ENCODE results near the gene USH2A.

Gene USH2A

GRCh38 chr1:215877452-215877951 lies 545.7 kb downstream of the USH2A start:
- Histone ChIP-seq H3K27me3 (ENCODE audit: insufficient read depth, low read length) (no peaks in the 10 kb centered on the region), H3K9me3 (ENCODE audit: insufficient read depth, low read depth, low read length) (no peaks in the 10 kb centered on the region), H3K9ac (ENCODE audit: low read depth, low read length) (no peak overlapping the region), H3K4me1 (ENCODE audit: insufficient read depth, low read length) (no peaks in the 10 kb centered on the region), H3K36me3 (ENCODE audit: insufficient read depth, low read depth, low read length) (no peaks in the 10 kb centered on the region), H3K4me3 (ENCODE audit: low read length) (no peak overlapping the region), H3K27ac (ENCODE audit: low read length) (no peak overlapping the region)

- no peak overlapping the region for H3K27ac ChIP-seq (ENCODE audit: low read length)
- H3K9me3 ChIP-seq (ENCODE audit: insufficient read depth, low read depth, low read length) = no peaks in the 10 kb centered on the region
- no peaks in the 10 kb centered on the region for H3K27me3 ChIP-seq (ENCODE audit: insufficient read depth, low read length)
- H3K4me1 ChIP-seq (ENCODE audit: insufficient read depth, low read length) = no peaks in the 10 kb centered on the region
- no peaks in the 10 kb centered on the region for H3K36me3 ChIP-seq (ENCODE audit: insufficient read depth, low read depth, low read length)
- no peak overlapping the region for H3K4me3 ChIP-seq (ENCODE audit: low read length)
- H3K9ac ChIP-seq (ENCODE audit: low read depth, low read length) = no peak overlapping the region
Observed at GRCh38 chr1:215875712-215876111, 547.5 kb downstream of the USH2A start.

- Histone ChIP-seq H3K27ac (ENCODE audit: low read length) (no peak overlapping the region), H3K9me3 (ENCODE audit: insufficient read depth, low read depth, low read length) (no peaks in the 10 kb centered on the region), H3K4me3 (ENCODE audit: low read length) (no peak overlapping the region), H3K27me3 (ENCODE audit: insufficient read depth, low read length) (no peaks in the 10 kb centered on the region), H3K4me1 (ENCODE audit: insufficient read depth, low read length) (no peaks in the 10 kb centered on the region), H3K36me3 (ENCODE audit: insufficient read depth, low read depth, low read length) (no peaks in the 10 kb centered on the region), H3K9ac (ENCODE audit: low read depth, low read length) (no peak overlapping the region)
Observed at GRCh38 chr1:215875236-215875635, 548.0 kb downstream of the USH2A start.

GRCh38 chr1:215872658-215873057 lies 550.6 kb downstream of the USH2A start:
- H3K4me3 ChIP-seq (ENCODE audit: low read length) = no peak overlapping the region
- no peak overlapping the region for H3K27ac ChIP-seq (ENCODE audit: low read length)
- H3K4me1 ChIP-seq (ENCODE audit: insufficient read depth, low read length) = no peaks in the 10 kb centered on the region
- no peak overlapping the region for H3K9ac ChIP-seq (ENCODE audit: low read depth, low read length)
- no peaks in the 10 kb centered on the region for H3K36me3 ChIP-seq (ENCODE audit: insufficient read depth, low read depth, low read length)
- H3K9me3 ChIP-seq (ENCODE audit: insufficient read depth, low read depth, low read length) = no peaks in the 10 kb centered on the region
- H3K27me3 ChIP-seq (ENCODE audit: insufficient read depth, low read length) = no peaks in the 10 kb centered on the region

GRCh38 chr1:215868500-215868899 lies 554.7 kb downstream of the USH2A start:
- no peak overlapping the region for H3K9ac ChIP-seq (ENCODE audit: low read depth, low read length)
- no peak overlapping the region for H3K4me3 ChIP-seq (ENCODE audit: low read length)
- H3K9me3 ChIP-seq (ENCODE audit: insufficient read depth, low read depth, low read length) = no peaks in the 10 kb centered on the region
- no peak overlapping the region for H3K27ac ChIP-seq (ENCODE audit: low read length)
- H3K4me1 ChIP-seq (ENCODE audit: insufficient read depth, low read length) = no peaks in the 10 kb centered on the region
- no peaks in the 10 kb centered on the region for H3K36me3 ChIP-seq (ENCODE audit: insufficient read depth, low read depth, low read length)
- H3K27me3 ChIP-seq (ENCODE audit: insufficient read depth, low read length) = no peaks in the 10 kb centered on the region

- Histone ChIP-seq H3K27me3 (ENCODE audit: insufficient read depth, low read length) (no peaks in the 10 kb centered on the region), H3K9me3 (ENCODE audit: insufficient read depth, low read depth, low read length) (no peaks in the 10 kb centered on the region), H3K4me3 (ENCODE audit: low read length) (no peak overlapping the region), H3K27ac (ENCODE audit: low read length) (no peak overlapping the region), H3K4me1 (ENCODE audit: insufficient read depth, low read length) (no peaks in the 10 kb centered on the region), H3K9ac (ENCODE audit: low read depth, low read length) (no peak overlapping the region), H3K36me3 (ENCODE audit: insufficient read depth, low read depth, low read length) (no peaks in the 10 kb centered on the region)
Observed at GRCh38 chr1:215865060-215865459, 558.2 kb downstream of the USH2A start.

GRCh38 chr1:215863796-215864195 lies 559.5 kb downstream of the USH2A start:
- Histone ChIP-seq H3K9me3 (ENCODE audit: insufficient read depth, low read depth, low read length) (no peaks in the 10 kb centered on the region), H3K4me3 (ENCODE audit: low read length) (no peak overlapping the region), H3K36me3 (ENCODE audit: insufficient read depth, low read depth, low read length) (no peaks in the 10 kb centered on the region), H3K4me1 (ENCODE audit: insufficient read depth, low read length) (no peaks in the 10 kb centered on the region), H3K27ac (ENCODE audit: low read length) (no peak overlapping the region), H3K9ac (ENCODE audit: low read depth, low read length) (no peak overlapping the region), H3K27me3 (ENCODE audit: insufficient read depth, low read length) (no peaks in the 10 kb centered on the region)

- Histone ChIP-seq H3K27me3 (ENCODE audit: insufficient read depth, low read length) (no peaks in the 10 kb centered on the region), H3K9ac (ENCODE audit: low read depth, low read length) (no peak overlapping the region), H3K27ac (ENCODE audit: low read length) (no peak overlapping the region), H3K36me3 (ENCODE audit: insufficient read depth, low read depth, low read length) (no peaks in the 10 kb centered on the region), H3K9me3 (ENCODE audit: insufficient read depth, low read depth, low read length) (peaks cover 1% of the 10 kb centered on the region; the same call in 1 of the 2 replicates), H3K4me3 (ENCODE audit: low read length) (no peak overlapping the region), H3K4me1 (ENCODE audit: insufficient read depth, low read length) (no peaks in the 10 kb centered on the region)
Observed at GRCh38 chr1:215860833-215861232, 562.4 kb downstream of the USH2A start.

GRCh38 chr1:215857317-215857716 lies 565.9 kb downstream of the USH2A start:
- no peak overlapping the region for H3K27ac ChIP-seq (ENCODE audit: low read length)
- no peak overlapping the region for H3K4me3 ChIP-seq (ENCODE audit: low read length)
- H3K9ac ChIP-seq (ENCODE audit: low read depth, low read length) = no peak overlapping the region
- H3K27me3 ChIP-seq (ENCODE audit: insufficient read depth, low read length) = no peaks in the 10 kb centered on the region
- H3K4me1 ChIP-seq (ENCODE audit: insufficient read depth, low read length) = no peaks in the 10 kb centered on the region
- no peaks in the 10 kb centered on the region for H3K36me3 ChIP-seq (ENCODE audit: insufficient read depth, low read depth, low read length)
- peaks cover 14% of the 10 kb centered on the region; the same call in 1 of the 2 replicates for H3K9me3 ChIP-seq (ENCODE audit: insufficient read depth, low read depth, low read length)

- H3K27ac ChIP-seq (ENCODE audit: low read length) = no peak overlapping the region
- no peak overlapping the region for H3K4me3 ChIP-seq (ENCODE audit: low read length)
- no peaks in the 10 kb centered on the region for H3K36me3 ChIP-seq (ENCODE audit: insufficient read depth, low read depth, low read length)
Observed at GRCh38 chr1:215845234-215845891, 577.9 kb downstream of the USH2A start.

GRCh38 chr1:215844777-215845176 lies 578.5 kb downstream of the USH2A start:
- Histone ChIP-seq H3K27ac (ENCODE audit: low read length) (no peak overlapping the region), H3K4me1 (ENCODE audit: insufficient read depth, low read length) (no peaks in the 10 kb centered on the region), H3K9me3 (ENCODE audit: insufficient read depth, low read depth, low read length) (no peaks in the 10 kb centered on the region), H3K27me3 (ENCODE audit: insufficient read depth, low read length) (no peaks in the 10 kb centered on the region), H3K9ac (ENCODE audit: low read depth, low read length) (no peak overlapping the region), H3K4me3 (ENCODE audit: low read length) (no peak overlapping the region), H3K36me3 (ENCODE audit: insufficient read depth, low read depth, low read length) (no peaks in the 10 kb centered on the region)

More at GRCh38 chr1:215845234-215845891, 577.9 kb downstream of the USH2A start:
- Histone ChIP-seq H3K27me3 (ENCODE audit: insufficient read depth, low read length) (no peaks in the 10 kb centered on the region), H3K9ac (ENCODE audit: low read depth, low read length) (no peak overlapping the region), H3K4me1 (ENCODE audit: insufficient read depth, low read length) (no peaks in the 10 kb centered on the region), H3K9me3 (ENCODE audit: insufficient read depth, low read depth, low read length) (no peaks in the 10 kb centered on the region)

- no peaks in the 10 kb centered on the region for H3K27me3 ChIP-seq (ENCODE audit: insufficient read depth, low read length)
- H3K4me1 ChIP-seq (ENCODE audit: insufficient read depth, low read length) = no peaks in the 10 kb centered on the region
- no peaks in the 10 kb centered on the region for H3K9me3 ChIP-seq (ENCODE audit: insufficient read depth, low read depth, low read length)
- no peaks in the 10 kb centered on the region for H3K36me3 ChIP-seq (ENCODE audit: insufficient read depth, low read depth, low read length)
- H3K4me3 ChIP-seq (ENCODE audit: low read length) = no peak overlapping the region
- H3K9ac ChIP-seq (ENCODE audit: low read depth, low read length) = no peak overlapping the region
- H3K27ac ChIP-seq (ENCODE audit: low read length) = no peak overlapping the region
Observed at GRCh38 chr1:215844266-215844665, 579.0 kb downstream of the USH2A start.
